ENCODE data around the gene CLSTN2. TPM values are rescaled to one million over a fixed set of nuclear protein-coding genes. Genes with fewer than 3 reads are reported as not detected.

The CLSTN2 gene
- total RNA-seq, 1 experiment from 2014 or later: 0.68 TPM

DNA sequence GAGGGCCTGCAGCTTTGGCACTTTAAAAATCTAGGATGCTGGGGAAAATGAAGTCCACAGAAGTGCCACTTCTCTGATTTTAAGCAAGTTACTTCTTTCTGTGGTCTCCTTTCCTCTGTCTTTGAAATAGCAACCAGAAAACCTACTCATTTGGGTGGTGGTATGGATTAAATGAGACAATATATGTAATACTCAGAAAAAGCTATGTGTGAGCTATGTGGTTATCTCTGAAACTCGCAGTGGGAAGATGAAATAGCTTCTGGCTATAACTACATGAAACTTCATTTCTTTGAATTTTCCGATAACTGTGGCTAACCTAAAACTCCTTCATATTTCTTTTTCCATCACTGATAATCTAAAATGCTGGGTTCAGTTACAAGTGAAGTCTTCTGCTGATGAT is 368.9 kb downstream of the CLSTN2 start:
- WGBS (ENCODE audit: extremely low coverage, insufficient read length, low lambda C conversion rate): no CpG with 5 or more reads among the region's 2 CpGs
- H3K4me1 ChIP-seq (ENCODE audit: insufficient read depth, low read length): peaks cover 7% of the 10 kb centered on the region; the same call in 1 of the 2 replicates
- H3K56ac ChIP-seq (ENCODE audit: insufficient read length, low read depth, low read length): no peak overlapping the region
- no peak overlapping the region for H3K4me2 ChIP-seq (ENCODE audit: insufficient read depth, insufficient read length, low read length)
- no peaks in the 10 kb centered on the region for H3K9me3 ChIP-seq (ENCODE audit: control insufficient read depth, low read depth, low read length)
- no peaks in the 10 kb centered on the region for H3K79me2 ChIP-seq (ENCODE audit: insufficient read depth, low read length)
- no peak overlapping the region for H2BK120ac ChIP-seq (ENCODE audit: low read depth, low read length, poor library complexity, severe bottlenecking)
- no peak overlapping the region for H2AK5ac ChIP-seq (ENCODE audit: insufficient read length, low read length)
- TF ChIP-seq, protein P1, sequence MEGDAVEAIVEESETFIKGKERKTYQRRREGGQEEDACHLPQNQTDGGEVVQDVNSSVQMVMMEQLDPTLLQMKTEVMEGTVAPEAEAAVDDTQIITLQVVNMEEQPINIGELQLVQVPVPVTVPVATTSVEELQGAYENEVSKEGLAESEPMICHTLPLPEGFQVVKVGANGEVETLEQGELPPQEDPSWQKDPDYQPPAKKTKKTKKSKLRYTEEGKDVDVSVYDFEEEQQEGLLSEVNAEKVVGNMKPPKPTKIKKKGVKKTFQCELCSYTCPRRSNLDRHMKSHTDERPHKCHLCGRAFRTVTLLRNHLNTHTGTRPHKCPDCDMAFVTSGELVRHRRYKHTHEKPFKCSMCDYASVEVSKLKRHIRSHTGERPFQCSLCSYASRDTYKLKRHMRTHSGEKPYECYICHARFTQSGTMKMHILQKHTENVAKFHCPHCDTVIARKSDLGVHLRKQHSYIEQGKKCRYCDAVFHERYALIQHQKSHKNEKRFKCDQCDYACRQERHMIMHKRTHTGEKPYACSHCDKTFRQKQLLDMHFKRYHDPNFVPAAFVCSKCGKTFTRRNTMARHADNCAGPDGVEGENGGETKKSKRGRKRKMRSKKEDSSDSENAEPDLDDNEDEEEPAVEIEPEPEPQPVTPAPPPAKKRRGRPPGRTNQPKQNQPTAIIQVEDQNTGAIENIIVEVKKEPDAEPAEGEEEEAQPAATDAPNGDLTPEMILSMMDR (conservative IDR thresholded peaks at IDR 0.05): no peak
- Mint-ChIP-seq H3K9me3 (peaks cover 5 to 6% of the 10 kb centered on the region in 2 experiments; a peak in 4 of 5 replicates), H3K36me3 (ENCODE audit: insufficient read depth in 1 of 3, low read depth in 3 of 3) (peaks cover 6 to 11% (median 6%) of the 10 kb centered on the region in 3 experiments), H3K27me3 (ENCODE audit: low read depth) (0 out of 2 replicates have a peak, but pooled peaks cover 2% of the 10 kb centered on the region), H3K4me3 (no peak overlapping the region), H3K27ac (no peak overlapping the region), H3K4me1 (peaks cover 19 to 25% of the 10 kb centered on the region in 2 experiments)
- H2AFZ ChIP-seq (ENCODE audit: low read length): no peak overlapping the region
- H4K20me1 ChIP-seq (ENCODE audit: control insufficient read depth, insufficient read depth, insufficient read length): no peaks in the 10 kb centered on the region
- no peak overlapping the region for H3K18ac ChIP-seq (ENCODE audit: insufficient read length, low read depth, low read length)
- no peak overlapping the region for H3K27ac ChIP-seq (ENCODE audit: insufficient read length, low read depth, low read length)
- H3K4ac ChIP-seq (ENCODE audit: low read depth, low read length): no peak overlapping the region
- no peak overlapping the region for H2BK15ac ChIP-seq (ENCODE audit: low read depth, low read length)
- H2BK20ac ChIP-seq (ENCODE audit: low read depth, low read length, poor library complexity, severe bottlenecking): no peak overlapping the region
- H4K8ac ChIP-seq (replicated peaks; ENCODE audit: insufficient read length, low read depth, low read length): no peak overlapping the region
- H3K27me3 ChIP-seq (ENCODE audit: insufficient read depth, low read length): no peaks in the 10 kb centered on the region
- no peaks in the 10 kb centered on the region for H3K23me2 ChIP-seq (ENCODE audit: insufficient read length, low read depth, low read length, poor library complexity, severe bottlenecking)
- DNase-seq: no peak
- H3K14ac ChIP-seq (ENCODE audit: insufficient read depth, low read length): no peak overlapping the region
- no peaks in the 10 kb centered on the region for H3K79me1 ChIP-seq (ENCODE audit: insufficient read depth, low read depth, low read length, poor library complexity, severe bottlenecking)
- no peak overlapping the region for H2BK5ac ChIP-seq (ENCODE audit: insufficient read length, low read length)
- H3T11ph ChIP-seq (ENCODE audit: low read length): no peak overlapping the region
- no peak overlapping the region for H4K5ac ChIP-seq (ENCODE audit: insufficient read length, low read depth, low read length)
- H3K23ac ChIP-seq (ENCODE audit: insufficient read length, low read depth, low read length): no peak overlapping the region
- no peak overlapping the region for H4K91ac ChIP-seq (ENCODE audit: insufficient read length, low read depth, low read length)
- no peak overlapping the region for H3K9ac ChIP-seq (ENCODE audit: extremely low read depth, insufficient read length, low read length)
- H2BK12ac ChIP-seq (ENCODE audit: insufficient read length, low read depth, low read length): no peak overlapping the region

All from H9 (cell line).